Measurements from ENCODE around the gene PLEKHA3. TPM values are rescaled to one million over a fixed set of nuclear protein-coding genes. Genes with fewer than 3 reads are reported as not detected.

Gene PLEKHA3
- total RNA-seq, 2 donors from 2014 or later: 19.3 to 26.1 TPM

- Histone ChIP-seq H3K9me3 (no peaks in the 10 kb centered on the region), H3K4me1 (no peaks in the 10 kb centered on the region), H3K27me3 (no peaks in the 10 kb centered on the region), H3K4me3 (no peak overlapping the region), H3K9ac (ENCODE audit: low read depth in 2 of 2, low read length in 2 of 2) (no peak overlapping the region), H3K36me3 (no peaks in the 10 kb centered on the region), H3K27ac (no peak overlapping the region)
- TF ChIP-seq CTCF (IDR thresholded peaks at IDR 0.05): no peak
- intact Hi-C loops (cut with DNase I): no loop called here
- DNase-seq: no peak
Observed at GRCh38 chr2:178506949-178507348, 26.7 kb downstream of the PLEKHA3 start.

GRCh38 chr2:178508646-178509045 is 28.4 kb downstream of the PLEKHA3 start:
- H3K36me3 ChIP-seq: no peaks in the 10 kb centered on the region
- DNase-seq: no peak

GRCh38 chr2:178510384-178510783 is 30.1 kb downstream of the PLEKHA3 start:
- DNase-seq: no peak

More at GRCh38 chr2:178508646-178509045, 28.4 kb downstream of the PLEKHA3 start:
- H3K27ac ChIP-seq: no peak overlapping the region
- intact Hi-C loops (cut with DNase I): no loop called here
- no peaks in the 10 kb centered on the region for H3K27me3 ChIP-seq
- H3K9me3 ChIP-seq: no peaks in the 10 kb centered on the region
- no peak overlapping the region for H3K9ac ChIP-seq (ENCODE audit: low read depth in 2 of 2, low read length in 2 of 2)
- H3K4me1 ChIP-seq: no peaks in the 10 kb centered on the region
- no peak for TF ChIP-seq CTCF (IDR thresholded peaks at IDR 0.05)
- H3K4me3 ChIP-seq: no peak overlapping the region

GRCh38 chr2:178512484-178512883 is 32.2 kb downstream of the PLEKHA3 start:
- no peaks in the 10 kb centered on the region for H3K4me1 ChIP-seq
- no peak for TF ChIP-seq CTCF (IDR thresholded peaks at IDR 0.05)
- no peak for DNase-seq
- no peak overlapping the region for H3K9ac ChIP-seq (ENCODE audit: low read depth in 2 of 2, low read length in 2 of 2)
- no peak overlapping the region for H3K27ac ChIP-seq
- intact Hi-C loops (cut with DNase I): no loop called here
- no peaks in the 10 kb centered on the region for H3K9me3 ChIP-seq
- H3K4me3 ChIP-seq: no peak overlapping the region
- H3K27me3 ChIP-seq: no peaks in the 10 kb centered on the region
- H3K36me3 ChIP-seq: no peaks in the 10 kb centered on the region

More at GRCh38 chr2:178510384-178510783, 30.1 kb downstream of the PLEKHA3 start:
- H3K36me3 ChIP-seq: no peaks in the 10 kb centered on the region
- H3K9ac ChIP-seq (ENCODE audit: low read depth in 2 of 2, low read length in 2 of 2): no peak overlapping the region
- no peak overlapping the region for H3K4me3 ChIP-seq
- no peaks in the 10 kb centered on the region for H3K4me1 ChIP-seq
- TF ChIP-seq CTCF (IDR thresholded peaks at IDR 0.05): no peak
- H3K9me3 ChIP-seq: no peaks in the 10 kb centered on the region
- intact Hi-C loops (cut with DNase I): no loop called here
- H3K27ac ChIP-seq: no peak overlapping the region
- no peaks in the 10 kb centered on the region for H3K27me3 ChIP-seq

- Histone ChIP-seq H3K27ac (no peak overlapping the region), H3K9me3 (no peaks in the 10 kb centered on the region), H3K4me3 (no peak overlapping the region), H3K27me3 (no peaks in the 10 kb centered on the region), H3K9ac (ENCODE audit: low read depth in 2 of 2, low read length in 2 of 2) (no peak overlapping the region), H3K4me1 (no peaks in the 10 kb centered on the region), H3K36me3 (no peaks in the 10 kb centered on the region)
- DNase-seq: no peak
- intact Hi-C loops (cut with DNase I): no loop called here
- TF ChIP-seq CTCF (IDR thresholded peaks at IDR 0.05): no peak
Observed at GRCh38 chr2:178513876-178514275, 33.6 kb downstream of the PLEKHA3 start.

- Histone ChIP-seq H3K27ac (no peak overlapping the region), H3K36me3 (no peaks in the 10 kb centered on the region), H3K4me1 (no peaks in the 10 kb centered on the region), H3K27me3 (no peaks in the 10 kb centered on the region), H3K4me3 (no peak overlapping the region), H3K9me3 (no peaks in the 10 kb centered on the region), H3K9ac (ENCODE audit: low read depth in 2 of 2, low read length in 2 of 2) (no peak overlapping the region)
- intact Hi-C loops (cut with DNase I): no loop called here
- no peak for DNase-seq
- no peak for TF ChIP-seq CTCF (IDR thresholded peaks at IDR 0.05)
Observed at GRCh38 chr2:178514664-178515063, 34.4 kb downstream of the PLEKHA3 start.
